Measurements from ENCODE around the gene PLCL1. TPM values are rescaled to one million over a fixed set of nuclear protein-coding genes. Genes with fewer than 3 reads are reported as not detected.

The PLCL1 gene
- total and polyA plus RNA-seq, 10 of the 15 experiments (the other 5 are each of a cell fraction or from before 2014, with no cell fraction given), result 0.03 to 1.5 (median 0.22) TPM

DNA sequence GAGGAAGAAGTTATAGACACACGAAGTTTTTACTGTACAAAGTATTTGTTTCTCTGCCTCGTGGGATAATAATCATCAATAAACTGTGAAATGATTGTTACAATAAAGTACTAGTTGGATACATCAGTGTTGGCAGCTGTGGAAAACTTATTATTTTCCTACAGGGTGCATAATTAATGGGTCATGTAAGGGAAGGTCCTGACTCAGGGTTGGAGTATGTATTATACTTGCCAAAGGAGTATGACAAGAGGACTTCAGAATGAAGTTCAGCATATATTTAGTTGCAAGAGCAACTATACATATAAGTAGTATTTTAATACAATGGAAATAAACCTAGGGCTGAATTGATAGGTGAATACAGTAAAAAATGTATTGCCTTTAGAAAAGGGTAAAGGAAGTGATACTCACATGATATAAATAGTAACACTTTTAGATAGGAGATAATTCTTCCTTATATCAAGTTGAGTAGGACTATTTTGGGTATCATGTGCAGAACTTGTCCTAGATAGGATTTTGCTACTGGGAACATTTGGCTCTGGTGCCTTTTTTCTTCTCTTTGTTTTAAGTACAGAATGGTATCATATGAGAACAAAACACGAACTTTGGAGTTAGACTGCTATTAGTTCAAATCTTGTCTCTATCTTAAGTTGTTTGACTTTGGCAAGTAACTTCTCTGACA, 79.1 kb downstream of the PLCL1 start:
- Histone ChIP-seq H3K36me3 (ENCODE audit: control insufficient read depth in 2 of 2, insufficient read depth in 2 of 2, low read length in 1 of 2) (no peaks in the 10 kb centered on the region), H3K4me3 (no peak overlapping the region), H4K20me1 (ENCODE audit: control insufficient read depth, insufficient read depth) (no peaks in the 10 kb centered on the region), H3K4me2 (ENCODE audit: control insufficient read depth, insufficient read depth) (no peak overlapping the region), H2AFZ (ENCODE audit: control insufficient read depth, low read depth, low read length) (no peak overlapping the region), H3K27me3 (replicated peaks in 1 of 2; ENCODE audit: control insufficient read depth in 2 of 2, insufficient read depth in 2 of 2, low read length in 1 of 2) (no peaks in the 10 kb centered on the region), H3K9ac (ENCODE audit: control insufficient read depth, insufficient read depth, low read length) (no peak overlapping the region), H3K4me1 (ENCODE audit: control insufficient read depth, insufficient read depth, low read length) (no peaks in the 10 kb centered on the region), H3K79me2 (ENCODE audit: control insufficient read depth, insufficient read depth, low read length) (no peaks in the 10 kb centered on the region), H3K9me3 (replicated peaks; ENCODE audit: control insufficient read depth, insufficient read depth, low read length) (no peaks in the 10 kb centered on the region), H3K27ac (ENCODE audit: control insufficient read depth, insufficient read depth) (no peak overlapping the region)
- ChIA-PET CTCF (interaction anchor here (0.9 kb wide), 1 partner anchor 242 kb away, joined by 4 read pairs; no protein-coding TSS in a partner anchor), RAD21 (ENCODE audit: unreplicated experiment) (no interaction called here), SMC1A (ENCODE audit: uncharacterized antibody, unreplicated experiment) (interaction anchor here (0.6 to 1.3 kb wide), 4 partner anchors 11 to 120 kb away, joined by 3 to 8 read pairs (median 4); no protein-coding TSS in a partner anchor), POLR2A (no interaction called here)
- DNase-seq (ENCODE audit: low read depth, low spot score) (no peak), ATAC-seq (no peak), FAIRE-seq (no peak)
- BruUV-seq (replicated peaks), result no TSS peak
- WGBS (ENCODE audit: insufficient coverage, insufficient replicate concordance, low lambda C conversion rate, missing lambda C conversion rate), result 24% methylated on average over 3 of the region's 3 CpGs
- TF ChIP-seq TCF12 (IDR thresholded peaks at IDR 0.05; ENCODE audit: low read depth, low read length), result no peak
- no peak for TF ChIP-seq BCL11A (IDR thresholded peaks at IDR 0.05; ENCODE audit: low read depth, low read length)
- TF ChIP-seq ZNF274 (IDR thresholded peaks at IDR 0.05; ENCODE audit: insufficient read depth, insufficient read length), result no peak
- TF ChIP-seq, protein P1, sequence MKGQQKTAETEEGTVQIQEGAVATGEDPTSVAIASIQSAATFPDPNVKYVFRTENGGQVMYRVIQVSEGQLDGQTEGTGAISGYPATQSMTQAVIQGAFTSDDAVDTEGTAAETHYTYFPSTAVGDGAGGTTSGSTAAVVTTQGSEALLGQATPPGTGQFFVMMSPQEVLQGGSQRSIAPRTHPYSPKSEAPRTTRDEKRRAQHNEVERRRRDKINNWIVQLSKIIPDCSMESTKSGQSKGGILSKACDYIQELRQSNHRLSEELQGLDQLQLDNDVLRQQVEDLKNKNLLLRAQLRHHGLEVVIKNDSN (IDR thresholded peaks at IDR 0.05; ENCODE audit: borderline replicate concordance, extremely low read length, insufficient read depth, low read depth, low read length), result no peak
- no peak for TF ChIP-seq ATF7 (IDR thresholded peaks at IDR 0.05; ENCODE audit: low read depth)
- TF ChIP-seq RB1 (IDR thresholded peaks at IDR 0.05; ENCODE audit: borderline replicate concordance), result no peak
- no peak for TF ChIP-seq ZSCAN29 (IDR thresholded peaks at IDR 0.05)
- TF ChIP-seq MEF2A (IDR thresholded peaks at IDR 0.05; ENCODE audit: insufficient read depth, low read depth, low read length), result no peak
- no peak for TF ChIP-seq TBL1XR1 (IDR thresholded peaks at IDR 0.05; ENCODE audit: low read depth, low read length)
- in situ Hi-C loops (cut with MboI), result no loop called here
- intact Hi-C loops (cut with micrococcal nuclease; ENCODE audit: unreplicated experiment), result no loop called here
